Measurements from ENCODE around the gene ULK1. TPM values are rescaled to one million over a fixed set of nuclear protein-coding genes. Genes with fewer than 3 reads are reported as not detected.

The ULK1 gene
- total RNA-seq, 1 experiment from 2014 or later = 48.9 TPM

- no peak for TF ChIP-seq CTCF (IDR thresholded peaks at IDR 0.05; ENCODE audit: unreplicated experiment)
- intact Hi-C loops (cut with micrococcal nuclease; ENCODE audit: unreplicated experiment) = no loop called here
- peaks cover 14% of the 10 kb centered on the region for H3K27me3 Mint-ChIP-seq (ENCODE audit: unreplicated experiment)
- no TSS peak for BruUV-seq (replicated peaks)
- CTCF ChIA-PET = interaction anchor here (0.6 kb wide), 1 partner anchor 88 kb away, joined by 5 read pairs; the partner anchor contains the start of gene EP400
- no peak for DNase-seq
- peak overlapping the region; percentile 64 for H3K4me3 Mint-ChIP-seq (ENCODE audit: low read depth, unreplicated experiment)
- H3K4me1 Mint-ChIP-seq (ENCODE audit: low read depth, unreplicated experiment) = peaks cover 61% of the 10 kb centered on the region
- H3K36me3 Mint-ChIP-seq (ENCODE audit: insufficient read depth, unreplicated experiment) = peaks cover 25% of the 10 kb centered on the region
- H3K27ac Mint-ChIP-seq (ENCODE audit: unreplicated experiment) = peak overlapping the region; percentile 96
- no peaks in the 10 kb centered on the region for H3K9me3 Mint-ChIP-seq (ENCODE audit: low read depth, unreplicated experiment)
These were observed 33.0 kb upstream of the ULK1 start for GRCh38 chr12:131861261-131862083.

- intact Hi-C loops (cut with micrococcal nuclease; ENCODE audit: unreplicated experiment) = no loop called here
- BruUV-seq (replicated peaks) = no TSS peak
- H3K36me3 Mint-ChIP-seq (ENCODE audit: insufficient read depth, unreplicated experiment) = peaks cover 25% of the 10 kb centered on the region
- no peaks in the 10 kb centered on the region for H3K9me3 Mint-ChIP-seq (ENCODE audit: low read depth, unreplicated experiment)
- H3K27ac Mint-ChIP-seq (ENCODE audit: unreplicated experiment) = peak overlapping the region; percentile 96
- peaks cover 55% of the 10 kb centered on the region for H3K4me1 Mint-ChIP-seq (ENCODE audit: low read depth, unreplicated experiment)
- no peak for DNase-seq
- no peak for TF ChIP-seq CTCF (IDR thresholded peaks at IDR 0.05; ENCODE audit: unreplicated experiment)
- H3K27me3 Mint-ChIP-seq (ENCODE audit: unreplicated experiment) = peaks cover 8% of the 10 kb centered on the region
- CTCF ChIA-PET = interaction anchor here (0.6 kb wide), 1 partner anchor 88 kb away, joined by 5 read pairs; the partner anchor contains the start of gene EP400
- no peak overlapping the region for H3K4me3 Mint-ChIP-seq (ENCODE audit: low read depth, unreplicated experiment)
These were observed 32.4 kb upstream of the ULK1 start for GRCh38 chr12:131862084-131862441.

DNA sequence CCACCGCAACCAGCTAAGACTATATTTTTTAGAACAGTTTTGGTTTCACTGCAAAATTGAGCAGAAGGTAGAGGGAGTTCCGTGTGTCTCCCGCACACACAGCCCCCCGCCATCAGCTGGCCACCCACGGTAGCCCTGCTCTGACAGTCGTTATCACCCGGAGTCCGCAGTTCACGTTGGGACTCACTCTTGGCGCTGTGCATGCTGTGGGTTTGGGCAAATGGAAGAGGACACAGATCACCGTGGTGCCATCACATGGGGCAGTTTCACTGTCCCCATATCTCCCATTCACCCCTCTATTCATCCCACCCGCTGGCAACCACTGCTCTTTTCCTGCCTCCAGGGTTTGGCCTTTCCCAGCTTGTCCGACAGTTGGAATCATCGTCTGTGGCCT is 31.8 kb upstream of the ULK1 start:
- no peaks in the 10 kb centered on the region for H3K9me3 Mint-ChIP-seq (ENCODE audit: low read depth, unreplicated experiment)
- no TSS peak for BruUV-seq (replicated peaks)
- peak overlapping the region; percentile 8 for H3K27ac Mint-ChIP-seq (ENCODE audit: unreplicated experiment)
- intact Hi-C loops (cut with micrococcal nuclease; ENCODE audit: unreplicated experiment) = no loop called here
- H3K27me3 Mint-ChIP-seq (ENCODE audit: unreplicated experiment) = peaks cover 3% of the 10 kb centered on the region
- H3K36me3 Mint-ChIP-seq (ENCODE audit: insufficient read depth, unreplicated experiment) = peaks cover 20% of the 10 kb centered on the region
- CTCF ChIA-PET = no interaction called here
- TF ChIP-seq CTCF (IDR thresholded peaks at IDR 0.05; ENCODE audit: unreplicated experiment) = no peak
- peaks cover 50% of the 10 kb centered on the region for H3K4me1 Mint-ChIP-seq (ENCODE audit: low read depth, unreplicated experiment)
- DNase-seq = no peak
- no peak overlapping the region for H3K4me3 Mint-ChIP-seq (ENCODE audit: low read depth, unreplicated experiment)

- DNase-seq = no peak
- no peak for TF ChIP-seq CTCF (IDR thresholded peaks at IDR 0.05; ENCODE audit: unreplicated experiment)
- H3K27ac Mint-ChIP-seq (ENCODE audit: unreplicated experiment) = peak overlapping the region; percentile 8
- no TSS peak for BruUV-seq (replicated peaks)
- no peaks in the 10 kb centered on the region for H3K9me3 Mint-ChIP-seq (ENCODE audit: low read depth, unreplicated experiment)
- H3K36me3 Mint-ChIP-seq (ENCODE audit: insufficient read depth, unreplicated experiment) = peaks cover 15% of the 10 kb centered on the region
- CTCF ChIA-PET = no interaction called here
- H3K27me3 Mint-ChIP-seq (ENCODE audit: unreplicated experiment) = no peaks in the 10 kb centered on the region
- intact Hi-C loops (cut with micrococcal nuclease; ENCODE audit: unreplicated experiment) = no loop called here
- H3K4me1 Mint-ChIP-seq (ENCODE audit: low read depth, unreplicated experiment) = peaks cover 44% of the 10 kb centered on the region
- H3K4me3 Mint-ChIP-seq (ENCODE audit: low read depth, unreplicated experiment) = no peak overlapping the region
These were observed 31.3 kb upstream of the ULK1 start for GRCh38 chr12:131862994-131863710.

Data from Calu3 (cell line).